H9 (cell line): ENCODE results near the gene PRICKLE3. TPM values are rescaled to one million over a fixed set of nuclear protein-coding genes. Genes with fewer than 3 reads are reported as not detected.

Experiments
- DNase-seq: peaks from one replicate; pipeline ENCODE4 v3.0.0-alpha.2; 2017
- H2AFZ ChIP-seq: one replicate; pipeline ENCODE4 v1.6.1; 2013; ENCODE audit warnings: mild to moderate bottlenecking, low read length, control low read depth, moderate library complexity
- H2AK5ac ChIP-seq: 2 replicates; pipeline ENCODE4 v1.6.1; 2013; ENCODE audit warnings: low read length, control low read depth, mixed read lengths; ENCODE audit not compliant: insufficient read length
- H2BK120ac ChIP-seq: one replicate; pipeline ENCODE4 v1.6.1; 2013; ENCODE audit warnings: low read depth, mild to moderate bottlenecking, low read length, control low read depth, inconsistent platforms; ENCODE audit not compliant: poor library complexity, severe bottlenecking
- H2BK12ac ChIP-seq: 2 replicates; pipeline ENCODE4 v1.6.1; 2013; ENCODE audit warnings: low read length, control low read depth, mixed read lengths, low read depth; ENCODE audit not compliant: insufficient read length
- H2BK15ac ChIP-seq: 2 replicates; pipeline ENCODE4 v1.6.1; 2013; ENCODE audit warnings: low read depth, low read length, control low read depth
- H2BK20ac ChIP-seq: one replicate; pipeline ENCODE4 v1.6.1; 2013; ENCODE audit warnings: low read depth, mild to moderate bottlenecking, low read length, control low read depth, inconsistent platforms; ENCODE audit not compliant: poor library complexity, severe bottlenecking
- H2BK5ac ChIP-seq: 2 replicates; pipeline ENCODE4 v1.6.1; 2013; ENCODE audit warnings: low read length, control low read depth, mixed read lengths; ENCODE audit not compliant: insufficient read length
- H3K14ac ChIP-seq: 2 replicates; pipeline ENCODE4 v1.6.1; 2013; ENCODE audit warnings: low read length, control low read depth; ENCODE audit not compliant: insufficient read depth
- H3K18ac ChIP-seq: 2 replicates; pipeline ENCODE4 v1.6.1; 2013; ENCODE audit warnings: low read depth, mild to moderate bottlenecking, mixed read lengths, low read length, control low read depth; ENCODE audit not compliant: insufficient read length
- H3K23ac ChIP-seq: 2 replicates; pipeline ENCODE4 v1.6.1; 2013; ENCODE audit warnings: low read length, control low read depth, mixed read lengths, low read depth; ENCODE audit not compliant: insufficient read length
- H3K23me2 ChIP-seq: 2 replicates; pipeline ENCODE4 v1.6.1; 2013; ENCODE audit warnings: low read depth, mild to moderate bottlenecking, mixed read lengths, low read length, control low read depth; ENCODE audit not compliant: insufficient read length, poor library complexity, severe bottlenecking
- H3K27ac ChIP-seq: 2 replicates; pipeline ENCODE4 v1.5.1; 2013; ENCODE audit warnings: low read length, control low read depth, mixed read lengths, low read depth; ENCODE audit not compliant: insufficient read length
- H3K27me3 ChIP-seq: 2 replicates; pipeline ENCODE4 v1.6.1; 2013; ENCODE audit warnings: low read length, control low read depth, inconsistent platforms; ENCODE audit not compliant: insufficient read depth
- H3K4ac ChIP-seq: 2 replicates; pipeline ENCODE4 v1.6.1; 2013; ENCODE audit warnings: low read depth, mild to moderate bottlenecking, control low read depth, inconsistent platforms, low read length, moderate library complexity
- H3K4me1 ChIP-seq: 2 replicates; pipeline ENCODE4 v1.6.1; 2013; ENCODE audit warnings: low read length, control low read depth, inconsistent platforms; ENCODE audit not compliant: insufficient read depth
- H3K4me2 ChIP-seq: 2 replicates; pipeline ENCODE4 v1.6.1; 2013; ENCODE audit warnings: low read length, control low read depth, mixed read lengths; ENCODE audit not compliant: insufficient read length, insufficient read depth
- H3K56ac ChIP-seq: 2 replicates; pipeline ENCODE4 v1.6.1; 2013; ENCODE audit warnings: low read depth, mild to moderate bottlenecking, mixed read lengths, low read length, control low read depth; ENCODE audit not compliant: insufficient read length
- H3K79me1 ChIP-seq: 2 replicates; pipeline ENCODE4 v1.6.1; 2013; ENCODE audit warnings: low read depth, mild to moderate bottlenecking, moderate library complexity, low read length, control low read depth, inconsistent platforms; ENCODE audit not compliant: insufficient read depth, poor library complexity, severe bottlenecking
- H3K79me2 ChIP-seq: 2 replicates; pipeline ENCODE4 v1.6.1; 2013; ENCODE audit warnings: low read length, control low read depth, inconsistent platforms; ENCODE audit not compliant: insufficient read depth
- H3K9ac ChIP-seq: 2 replicates; pipeline ENCODE4 v1.6.1; 2013; ENCODE audit warnings: low read length, control low read depth, mixed read lengths; ENCODE audit not compliant: insufficient read length; ENCODE audit errors: extremely low read depth
- H3K9me3 ChIP-seq: one replicate; pipeline ENCODE4 v1.6.1; 2013; ENCODE audit warnings: low read depth, low read length, inconsistent platforms; ENCODE audit not compliant: control insufficient read depth
- H3T11ph ChIP-seq: one replicate; pipeline ENCODE4 v1.6.1; 2013; ENCODE audit warnings: mild to moderate bottlenecking, low read length, control low read depth, inconsistent platforms
- H4K20me1 ChIP-seq: one replicate; pipeline ENCODE4 v1.6.1; 2013; ENCODE audit not compliant: control insufficient read depth, insufficient read length, insufficient read depth
- H4K5ac ChIP-seq: 2 replicates; pipeline ENCODE4 v1.6.1; 2013; ENCODE audit warnings: low read depth, mild to moderate bottlenecking, mixed read lengths, low read length, control low read depth; ENCODE audit not compliant: insufficient read length
- H4K8ac ChIP-seq: replicated peaks from 2 replicates; pipeline ENCODE4 v1.6.1; 2013; ENCODE audit warnings: low read length, control low read depth, mixed read lengths, low read depth; ENCODE audit not compliant: insufficient read length
- H4K91ac ChIP-seq: 2 replicates; pipeline ENCODE4 v1.6.1; 2013; ENCODE audit warnings: low read depth, mild to moderate bottlenecking, moderate library complexity, mixed read lengths, low read length, control low read depth; ENCODE audit not compliant: insufficient read length
- H3K27ac Mint-ChIP-seq, 3 experiments: 2 replicates in 2 of 3; 3 replicates in 1 of 3; pipeline ENCODE4 v1.8.0; 2020 to 2021; ENCODE audit warnings: mixed read lengths in 3 of 3, mild to moderate bottlenecking in 1 of 3, moderate library complexity in 1 of 3
- H3K27me3 Mint-ChIP-seq: 2 replicates; pipeline ENCODE4 v1.8.0; 2021; ENCODE audit warnings: low read depth, mild to moderate bottlenecking, moderate library complexity, mixed read lengths
- H3K36me3 Mint-ChIP-seq, 3 experiments: 2 replicates in 2 of 3; 3 replicates in 1 of 3; pipeline ENCODE4 v1.8.0; 2020 to 2021; ENCODE audit warnings: low read depth in 3 of 3, mixed read lengths in 3 of 3; ENCODE audit not compliant: insufficient read depth in 1 of 3
- H3K4me1 Mint-ChIP-seq, 2 experiments: 2 replicates each; pipeline ENCODE4 v1.8.0; 2020; ENCODE audit warnings: mixed read lengths in 2 of 2
- H3K4me3 Mint-ChIP-seq, 2 experiments: 2 replicates in 1 of 2; 3 replicates in 1 of 2; pipeline ENCODE4 v1.8.0; 2020 to 2021; ENCODE audit warnings: mild to moderate bottlenecking in 2 of 2, mixed read lengths in 2 of 2, moderate library complexity in 1 of 2
- H3K9me3 Mint-ChIP-seq, 2 experiments: 2 replicates in 1 of 2; 3 replicates in 1 of 2; pipeline ENCODE4 v1.8.0; 2020; ENCODE audit warnings: mild to moderate bottlenecking in 2 of 2, mixed read lengths in 2 of 2, moderate library complexity in 1 of 2
- CTCF ChIP-seq: fragments of 200-600 bp; sonication (generic); conservative IDR thresholded peaks from 3 replicates; pipeline ENCODE4 v1.8.0; 2021; ENCODE audit warnings: antibody characterized with exemption, mild to moderate bottlenecking
- WGBS: extraction: QIAGEN DNeasy Blood & Tissue Kit; methylation state at CpG from one replicate; pipeline ENCODE4 v1.1.7; 2013; ENCODE audit warnings: missing lambda C conversion rate, low lambda C conversion rate, mixed read lengths; ENCODE audit not compliant: insufficient read length; ENCODE audit errors: extremely low coverage; 5-methylcytosine and 5-hydroxymethylcytosine counted together
- total RNA-seq: library from RNA; stranded (reverse); gene quantifications from 2 replicates; pipeline ENCODE4 v1.2.1, GENCODE V29; 2021

The PRICKLE3 gene
- total RNA-seq, 1 experiment from 2014 or later: 9.7 TPM

GRCh38 chrX:49198540-49199314 is 12.6 kb upstream of the PRICKLE3 start:
- Histone ChIP-seq H2BK5ac (no peak overlapping the region), H3K9me3 (peaks cover 20% of the 10 kb centered on the region), H4K91ac (no peak overlapping the region), H2BK120ac (no peak overlapping the region), H3K18ac (no peak overlapping the region), H3K56ac (no peak overlapping the region), H3K4me1 (no peaks in the 10 kb centered on the region), H3K9ac (no peak overlapping the region), H3K79me1 (no peaks in the 10 kb centered on the region), H3K27me3 (no peaks in the 10 kb centered on the region), H4K5ac (no peak overlapping the region), H3K79me2 (no peaks in the 10 kb centered on the region), H2BK12ac (no peak overlapping the region), H2BK20ac (no peak overlapping the region), H2AFZ (no peak overlapping the region), H3K4me2 (peak overlapping the region; percentile 52), H3K23ac (no peak overlapping the region), H2AK5ac (no peak overlapping the region), H4K20me1 (no peaks in the 10 kb centered on the region), H4K8ac (no peak overlapping the region), H3K14ac (no peak overlapping the region), H2BK15ac (no peak overlapping the region), H3K27ac (no peak overlapping the region), H3K4ac (no peak overlapping the region), H3T11ph (no peak overlapping the region), H3K23me2 (peaks cover 14% of the 10 kb centered on the region)
- Mint-ChIP-seq H3K36me3 (peaks cover 1 to 15% (median 9%) of the 10 kb centered on the region in 3 experiments; a peak in 5 of 7 replicates), H3K27ac (no peak overlapping the region), H3K4me3 (peak overlapping the region; percentile 53 to 84), H3K27me3 (peaks cover 16% of the 10 kb centered on the region), H3K4me1 (peaks cover 11 to 20% of the 10 kb centered on the region in 2 experiments), H3K9me3 (peaks cover 73 to 82% of the 10 kb centered on the region in 2 experiments)
- no CpG with 5 or more reads among the region's 12 CpGs for WGBS
- no peak for TF ChIP-seq CTCF
- DNase-seq: no peak
